M059J (cell line): Measurements from ENCODE around the gene PPP1R14C. TPM values are rescaled to one million over a fixed set of nuclear protein-coding genes. Genes with fewer than 3 reads are reported as not detected.
"Not testable (repeated sequence)": the region's sequence is repeated elsewhere in the genome, so short reads cannot be mapped to it uniquely, and the experiment has no call there.

ENCODE experiments used
- DNase-seq: peaks from one replicate; pipeline ENCODE4 v3.0.0-alpha.2; 2012; ENCODE audit warnings: low read depth
- total RNA-seq: library from RNA; depleted of rRNA; stranded (reverse); fragments of >200 nt; shearing (Covaris generic); gene quantifications from 2 replicates; pipeline ENCODE4 v1.2.3, GENCODE V29; 2014; rRNA removed

The PPP1R14C gene
- total RNA-seq, result not detected in 2 replicates

GRCh38 chr6:150142670-150143515, at the start of gene PPP1R14C:
Gene PPP1R14C (plus strand): TSS chr6:150143044. CDS start chr6:150143193, 149 bp downstream.
- DNase-seq, result no peak

- DNase-seq, result no peak
Measured at GRCh38 chr6:150093397-150093796, 49.4 kb upstream of the PPP1R14C start.

- DNase-seq, result no peak
Measured at GRCh38 chr6:150098155-150098554, 44.7 kb upstream of the PPP1R14C start.

- DNase-seq, result no peak
Measured at GRCh38 chr6:150099546-150099945, 43.3 kb upstream of the PPP1R14C start.

- no peak for DNase-seq
Measured at GRCh38 chr6:150099953-150100352, 42.9 kb upstream of the PPP1R14C start.

- no peak for DNase-seq
Measured at GRCh38 chr6:150100745-150101144, 42.1 kb upstream of the PPP1R14C start.

GRCh38 chr6:150102750-150103270, 40.0 kb upstream of the PPP1R14C start:
- no peak for DNase-seq

GRCh38 chr6:150112233-150112632, 30.6 kb upstream of the PPP1R14C start:
- DNase-seq, result no peak

- no peak for DNase-seq
Measured at GRCh38 chr6:150115769-150116168, 27.1 kb upstream of the PPP1R14C start.

GRCh38 chr6:150116200-150116800, 26.5 kb upstream of the PPP1R14C start:
- DNase-seq, result no peak

- no peak for DNase-seq
Measured at GRCh38 chr6:150118203-150118602, 24.6 kb upstream of the PPP1R14C start.

GRCh38 chr6:150118627-150119026, 24.2 kb upstream of the PPP1R14C start:
- DNase-seq, result no peak

GRCh38 chr6:150119173-150119572, 23.7 kb upstream of the PPP1R14C start:
- DNase-seq, result no peak

- DNase-seq, result no peak
Measured at GRCh38 chr6:150123645-150124044, 19.2 kb upstream of the PPP1R14C start.

GRCh38 chr6:150124235-150124634, 18.6 kb upstream of the PPP1R14C start:
- no peak for DNase-seq

GRCh38 chr6:150126641-150127291, 16.1 kb upstream of the PPP1R14C start:
- no peak for DNase-seq

- DNase-seq, result no peak
Measured at GRCh38 chr6:150128425-150128824, 14.4 kb upstream of the PPP1R14C start.

- DNase-seq, result no peak
Measured at GRCh38 chr6:150129616-150130505, 13.0 kb upstream of the PPP1R14C start.

- no peak for DNase-seq
Measured at GRCh38 chr6:150133686-150134085, 9.2 kb upstream of the PPP1R14C start.

GRCh38 chr6:150134280-150134920, 8.4 kb upstream of the PPP1R14C start:
- DNase-seq, result no peak

- not testable (repeated sequence) for DNase-seq
Measured at GRCh38 chr6:150137711-150138110, 5.1 kb upstream of the PPP1R14C start.
